Testis (tissue), 2 donors: ENCODE measurements around the gene CELF4.

Experiments used
- POLR2A ChIP-seq: fragments of 450-650 bp; IDR thresholded peaks from one replicate; pipeline ENCODE4 v1.6.1; 2017; ENCODE audit warnings: antibody characterized with exemption, mild to moderate bottlenecking, moderate library complexity
- TF ChIP-seq, protein P1 (sequence below), 3 experiments: fragments of 450-650 bp in 2 of 3; fragments of 200-600 bp in 1 of 3; sonication (generic) in 1 of 3; IDR thresholded peaks; one replicate each; pipeline ENCODE4 v1.5.1; 2016 to 2019; ENCODE audit warnings: antibody characterized with exemption in 3 of 3, mild to moderate bottlenecking in 2 of 3, moderate library complexity in 1 of 3

- TF ChIP-seq, protein P1, sequence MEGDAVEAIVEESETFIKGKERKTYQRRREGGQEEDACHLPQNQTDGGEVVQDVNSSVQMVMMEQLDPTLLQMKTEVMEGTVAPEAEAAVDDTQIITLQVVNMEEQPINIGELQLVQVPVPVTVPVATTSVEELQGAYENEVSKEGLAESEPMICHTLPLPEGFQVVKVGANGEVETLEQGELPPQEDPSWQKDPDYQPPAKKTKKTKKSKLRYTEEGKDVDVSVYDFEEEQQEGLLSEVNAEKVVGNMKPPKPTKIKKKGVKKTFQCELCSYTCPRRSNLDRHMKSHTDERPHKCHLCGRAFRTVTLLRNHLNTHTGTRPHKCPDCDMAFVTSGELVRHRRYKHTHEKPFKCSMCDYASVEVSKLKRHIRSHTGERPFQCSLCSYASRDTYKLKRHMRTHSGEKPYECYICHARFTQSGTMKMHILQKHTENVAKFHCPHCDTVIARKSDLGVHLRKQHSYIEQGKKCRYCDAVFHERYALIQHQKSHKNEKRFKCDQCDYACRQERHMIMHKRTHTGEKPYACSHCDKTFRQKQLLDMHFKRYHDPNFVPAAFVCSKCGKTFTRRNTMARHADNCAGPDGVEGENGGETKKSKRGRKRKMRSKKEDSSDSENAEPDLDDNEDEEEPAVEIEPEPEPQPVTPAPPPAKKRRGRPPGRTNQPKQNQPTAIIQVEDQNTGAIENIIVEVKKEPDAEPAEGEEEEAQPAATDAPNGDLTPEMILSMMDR (IDR thresholded peaks at IDR 0.05) = no peak
- TF ChIP-seq POLR2A = no peak
Measured at GRCh38 chr18:37252342-37252741, 313.3 kb downstream of the CELF4 start.
